ENCODE data around the gene OLFML2A.
"Not testable (repeated sequence)": the region's sequence is repeated elsewhere in the genome, so short reads cannot be mapped to it uniquely, and the experiment has no call there.

The OLFML2A gene

DNA sequence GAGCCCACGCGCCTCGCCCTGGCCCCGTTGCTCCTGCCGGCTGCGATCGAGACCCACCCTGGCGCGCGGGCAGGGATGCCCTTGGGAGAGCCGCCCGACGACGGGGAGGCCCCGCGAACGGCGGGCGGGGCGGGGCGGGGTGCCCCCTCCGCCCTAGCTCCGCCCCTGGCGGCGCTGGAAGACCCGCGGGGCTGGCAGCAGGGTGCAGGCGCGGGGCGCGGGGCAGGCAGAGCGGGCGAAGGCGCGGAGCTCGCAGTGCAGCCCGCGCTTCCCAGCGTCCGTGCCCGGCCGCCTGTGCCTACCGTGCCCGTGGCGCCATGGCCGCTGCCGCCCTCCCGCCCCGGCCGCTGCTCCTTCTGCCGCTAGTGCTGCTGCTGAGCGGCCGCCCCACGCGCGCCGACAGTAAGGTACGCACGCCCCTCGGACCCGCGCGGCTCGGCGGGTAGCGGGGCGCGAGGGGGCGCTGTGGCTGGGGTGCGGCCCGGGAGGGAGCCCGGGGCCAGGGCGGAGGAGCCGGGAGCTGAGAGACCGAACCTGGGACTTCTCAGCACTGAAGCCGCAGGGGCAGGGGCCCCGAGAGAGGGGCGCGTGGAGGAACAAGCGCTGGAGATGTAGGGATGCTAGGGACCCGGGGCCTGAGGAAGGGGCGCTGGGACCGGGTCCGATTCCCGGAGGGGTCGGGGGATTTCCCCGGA is at the start of gene OLFML2A:
Gene OLFML2A, plus strand, starts transcription at position 180 of the 695 bp plus-strand sequence. Its CDS starts 138 bp downstream, at position 318.
- no peak for DNase-seq

GRCh38 chr9:124730772-124731171 is 46.2 kb upstream of the OLFML2A start:
- no peak for DNase-seq

DNA sequence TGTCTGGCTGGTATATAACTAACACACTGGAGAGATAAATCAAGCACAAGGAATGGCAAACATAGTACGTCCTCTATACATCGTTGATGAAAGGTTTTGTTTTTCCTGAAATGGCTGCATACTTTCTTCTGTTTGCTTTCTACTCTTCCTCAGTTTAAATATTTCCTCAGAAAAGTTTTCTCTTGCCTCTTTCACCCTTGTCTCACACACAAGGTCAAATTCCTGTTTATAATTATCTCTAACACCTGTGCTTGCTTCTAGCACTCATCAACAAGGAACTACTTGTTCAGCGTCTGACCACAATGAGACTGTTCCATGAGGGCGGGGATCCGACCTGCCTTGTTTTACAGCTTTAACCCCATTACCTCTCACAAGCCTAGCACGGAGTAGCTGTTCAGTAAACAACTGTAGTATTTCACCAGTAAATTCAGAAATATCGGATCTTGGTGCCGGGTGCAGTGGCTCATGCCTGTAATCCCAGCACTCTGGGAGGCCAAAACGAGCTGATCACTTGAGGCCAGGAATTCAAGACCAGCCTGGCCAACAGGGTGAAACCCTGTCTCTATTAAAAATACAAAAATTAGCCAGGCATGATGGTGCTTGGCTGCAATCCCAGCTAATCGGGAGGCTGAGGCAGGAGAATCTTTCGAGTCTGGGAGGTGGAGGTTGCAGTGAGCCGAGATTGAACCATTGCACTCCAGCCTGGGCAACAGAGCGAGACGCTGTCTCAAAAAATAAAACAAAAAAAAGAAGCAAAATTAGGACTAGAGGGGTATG is 42.8 kb upstream of the OLFML2A start:
- no peak for DNase-seq

GRCh38 chr9:124734741-124735083 is 42.2 kb upstream of the OLFML2A start:
- not testable (repeated sequence) for DNase-seq

DNA sequence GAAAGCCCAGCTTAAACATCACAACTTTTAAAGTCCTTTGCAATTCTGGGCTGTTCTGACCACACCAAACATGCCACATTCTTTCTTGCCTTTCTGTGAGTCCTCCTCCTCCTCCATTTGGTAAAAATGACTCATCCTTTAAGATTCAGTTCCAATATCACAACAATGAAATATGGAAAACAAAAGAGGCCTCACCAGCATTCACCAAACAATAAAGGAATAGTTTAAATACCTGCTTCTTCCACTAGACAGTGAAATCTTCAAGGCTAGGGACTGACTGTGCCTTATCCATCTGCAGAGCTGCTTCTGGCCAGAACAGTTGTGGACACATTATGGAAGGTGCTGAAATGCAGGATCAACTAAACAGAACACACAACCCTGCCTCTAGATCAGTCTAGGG is 41.8 kb upstream of the OLFML2A start:
- no peak for DNase-seq

- DNase-seq = not testable (repeated sequence)
Observed at GRCh38 chr9:124738075-124738474, 38.9 kb upstream of the OLFML2A start.

DNA sequence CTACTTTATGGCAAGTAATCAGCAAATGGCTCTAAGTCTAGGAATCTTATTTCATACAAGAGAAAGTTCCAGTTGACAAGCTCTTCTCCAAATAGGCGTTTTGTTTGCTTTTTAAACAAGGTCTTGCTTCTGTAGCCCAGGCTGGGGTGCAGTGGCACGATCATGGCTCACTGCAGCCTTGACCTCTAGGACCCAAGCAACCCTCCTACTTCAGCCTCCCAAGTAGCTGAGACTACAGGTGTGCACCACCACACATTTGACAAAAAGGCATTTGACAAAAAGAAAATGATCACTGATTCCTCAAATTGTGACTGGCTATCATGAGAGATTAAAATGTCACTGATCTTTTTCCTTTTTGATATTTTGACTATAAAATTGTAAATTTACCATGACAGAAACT is 37.6 kb upstream of the OLFML2A start:
- no peak for DNase-seq

- DNase-seq = no peak
Observed at GRCh38 chr9:124741149-124741548, 35.8 kb upstream of the OLFML2A start.

DNA sequence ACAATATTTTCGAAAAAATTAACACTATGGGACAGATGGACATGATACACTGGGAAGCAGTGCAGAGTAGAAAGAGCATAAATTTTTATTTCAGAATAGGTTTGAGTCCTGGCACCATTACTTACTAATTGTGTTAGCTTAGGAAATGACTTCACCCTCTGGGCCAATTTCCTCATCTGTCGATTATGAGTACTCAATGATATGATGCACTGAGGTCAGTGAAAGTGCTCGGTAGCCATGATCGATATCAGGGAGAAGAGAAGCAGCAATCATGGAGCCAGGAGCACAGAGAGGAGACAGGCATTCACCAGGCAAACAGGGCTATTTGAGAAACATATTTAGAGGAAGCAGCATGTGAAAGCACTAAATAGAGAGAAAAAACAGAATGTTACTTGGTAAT is 35.3 kb upstream of the OLFML2A start:
- DNase-seq = no peak

GRCh38 chr9:124742940-124743339 is 34.0 kb upstream of the OLFML2A start:
- no peak for DNase-seq

- no peak for DNase-seq
Observed at GRCh38 chr9:124743686-124744348, 33.1 kb upstream of the OLFML2A start.

DNA sequence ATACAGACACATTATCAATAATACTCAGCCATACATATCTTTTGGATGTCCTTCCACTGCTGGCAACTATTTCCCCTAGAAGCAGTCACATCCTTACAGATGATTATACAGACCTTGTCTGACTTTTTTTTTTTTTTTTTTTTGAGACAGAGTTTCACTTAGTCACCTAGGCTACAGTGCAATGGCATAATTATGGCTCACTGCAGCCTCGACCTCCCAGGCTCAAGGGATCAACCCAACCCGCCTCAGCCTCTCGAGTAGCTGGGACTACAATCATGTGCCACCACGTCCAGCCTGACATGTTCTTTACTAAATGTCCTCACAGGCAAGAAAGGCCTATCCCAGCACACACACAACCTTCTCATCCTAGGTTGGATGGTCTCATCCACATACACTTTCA is 29.9 kb upstream of the OLFML2A start:
- no peak for DNase-seq

GRCh38 chr9:124749284-124749683 is 27.6 kb upstream of the OLFML2A start:
- no peak for DNase-seq

DNA sequence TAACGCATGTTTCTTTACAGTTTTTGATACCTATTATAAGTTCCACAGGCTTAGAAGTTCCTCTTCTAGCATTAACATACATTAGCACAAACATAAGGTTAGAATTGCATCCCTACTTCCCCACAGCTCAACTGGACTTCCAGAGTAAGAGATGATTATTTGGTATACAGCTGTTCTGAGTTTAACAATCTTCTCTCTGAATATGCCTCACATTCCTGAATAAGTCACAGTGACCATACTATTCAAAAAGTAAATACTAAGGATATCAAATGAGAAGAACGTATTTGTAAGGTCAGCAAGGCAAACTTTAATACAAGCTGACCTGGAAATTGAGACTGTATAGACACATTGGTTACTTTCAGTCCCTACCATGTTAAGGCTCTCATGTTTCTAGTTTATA is 27.2 kb upstream of the OLFML2A start:
- DNase-seq = no peak

GRCh38 chr9:124752967-124753366 is 24.0 kb upstream of the OLFML2A start:
- no peak for DNase-seq

GRCh38 chr9:124754289-124754688 is 22.6 kb upstream of the OLFML2A start:
- DNase-seq = no peak

GRCh38 chr9:124755061-124755460 is 21.9 kb upstream of the OLFML2A start:
- DNase-seq = no peak

GRCh38 chr9:124756011-124756410 is 20.9 kb upstream of the OLFML2A start:
- DNase-seq = no peak

DNA sequence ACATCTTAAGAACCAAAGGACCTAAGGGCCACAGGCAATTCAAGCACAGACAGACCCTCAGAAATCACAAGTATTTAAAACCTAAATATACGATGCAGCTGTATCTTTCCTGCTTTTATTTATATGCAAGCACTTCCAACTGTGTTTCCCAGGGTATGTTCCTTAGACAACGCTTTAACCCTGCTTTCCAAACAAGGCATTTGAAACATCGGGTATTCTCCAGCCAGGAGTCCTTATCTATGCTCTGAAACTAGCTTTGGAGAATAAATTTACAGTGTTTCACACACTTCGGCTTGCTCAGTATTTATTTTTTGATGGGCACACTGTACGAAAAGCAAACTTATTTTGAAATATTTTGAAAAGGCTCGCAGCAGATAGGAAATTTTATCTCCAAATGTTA is 19.3 kb upstream of the OLFML2A start:
- no peak for DNase-seq

GRCh38 chr9:124758061-124758460 is 18.9 kb upstream of the OLFML2A start:
- no peak for DNase-seq

- no peak for DNase-seq
Observed at GRCh38 chr9:124758691-124759090, 18.2 kb upstream of the OLFML2A start.

GRCh38 chr9:124759327-124759726 is 17.6 kb upstream of the OLFML2A start:
- DNase-seq = no peak

DNA sequence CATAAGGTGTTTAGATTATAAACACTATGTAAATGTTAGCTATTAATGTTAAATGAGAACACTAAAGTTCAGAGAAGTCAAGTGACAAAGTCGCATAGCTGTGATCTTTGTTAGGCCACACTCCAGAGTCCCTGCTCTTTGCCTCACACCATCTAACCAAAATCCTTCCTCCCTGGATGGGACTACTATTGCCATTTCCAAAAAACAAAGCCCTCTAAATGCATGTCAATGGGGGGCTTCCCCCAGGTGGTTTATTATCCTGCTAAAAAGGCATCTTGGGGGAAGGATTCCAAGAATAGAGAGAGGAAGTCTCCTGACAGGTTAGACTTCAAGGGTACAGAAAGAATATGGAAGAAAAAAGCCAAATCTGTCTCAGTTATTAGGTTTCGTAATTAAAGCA is 16.2 kb upstream of the OLFML2A start:
- DNase-seq = no peak

DNA sequence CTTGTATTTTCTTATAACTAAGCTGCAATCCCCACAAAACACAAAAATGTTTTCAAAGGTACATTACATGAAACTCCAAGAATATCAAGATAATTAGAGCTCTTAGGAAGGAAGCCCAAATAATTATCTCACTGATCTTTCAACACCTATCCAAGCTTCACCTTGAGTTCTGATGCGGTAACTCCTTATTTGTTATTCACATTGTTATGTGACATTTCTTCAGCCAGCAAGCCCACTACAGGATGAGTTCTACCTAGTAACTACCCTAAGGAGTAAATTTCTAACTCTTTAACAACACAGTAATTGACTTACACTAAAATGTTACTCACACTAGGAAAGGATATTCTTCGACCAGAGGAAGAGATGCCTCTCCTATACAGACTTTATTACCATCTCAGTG is 15.7 kb upstream of the OLFML2A start:
- DNase-seq = no peak
